GM04503 (cell line): Measurements from ENCODE around the gene NOC3L.
"Not testable (repeated sequence)": the region's sequence is repeated elsewhere in the genome, so short reads cannot be mapped to it uniquely, and the experiment has no call there.

ENCODE experiments used
- DNase-seq: peaks from one replicate; pipeline ENCODE4 v3.0.0-alpha.2; 2012; ENCODE audit warnings: low read depth

Gene NOC3L

GRCh38 chr10:94363251-94363565 is 469 bp upstream of the NOC3L start:
- DNase-seq = no peak

GRCh38 chr10:94361171-94361794 is 1.5 kb downstream of the NOC3L start:
- no peak for DNase-seq

GRCh38 chr10:94358480-94358879 is 4.3 kb downstream of the NOC3L start:
- DNase-seq = peak; percentile 79

GRCh38 chr10:94357193-94357592 is 5.5 kb downstream of the NOC3L start:
- no peak for DNase-seq

DNA sequence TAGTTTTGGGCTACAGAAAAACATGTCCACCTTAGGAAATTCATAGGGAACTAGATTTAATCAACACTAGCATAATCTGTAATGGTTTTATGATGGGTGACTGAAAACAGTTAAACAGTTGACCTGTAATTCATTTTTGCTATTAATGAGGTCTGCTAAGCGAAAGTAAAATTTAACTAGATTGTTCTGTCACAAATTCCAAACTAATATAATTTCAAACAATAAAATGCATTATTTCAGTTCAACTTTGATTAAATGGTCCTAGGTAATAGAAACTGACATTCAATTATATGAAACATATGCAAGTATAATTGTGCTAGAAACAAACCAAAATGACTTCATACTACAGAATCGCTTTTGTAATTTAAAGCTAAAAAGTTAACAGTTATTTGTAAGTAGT is 6.9 kb downstream of the NOC3L start:
- no peak for DNase-seq

- no peak for DNase-seq
These were observed 9.4 kb downstream of the NOC3L start for GRCh38 chr10:94353336-94353735.

GRCh38 chr10:94351089-94351488 is 11.7 kb downstream of the NOC3L start:
- no peak for DNase-seq

- not testable (repeated sequence) for DNase-seq
These were observed 12.2 kb downstream of the NOC3L start for GRCh38 chr10:94350500-94350899.

DNA sequence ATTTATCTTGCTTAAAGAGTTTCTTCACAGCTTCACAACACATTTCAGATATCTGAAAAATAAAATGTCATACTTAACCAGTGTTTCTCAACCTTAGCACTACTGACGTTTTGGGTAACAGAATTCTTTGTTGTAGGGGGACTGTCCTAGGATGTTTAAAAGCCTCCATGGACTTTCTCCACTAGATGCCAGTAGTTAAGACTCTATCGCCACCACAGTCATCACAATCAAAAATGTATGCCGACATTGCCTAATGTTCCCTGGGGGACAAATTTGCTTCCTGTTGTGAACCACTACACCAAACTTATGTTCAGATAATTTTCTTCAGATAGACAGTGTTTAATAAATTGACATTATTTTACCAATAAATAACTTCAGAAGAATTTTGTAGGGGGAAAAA is 13.4 kb downstream of the NOC3L start:
- DNase-seq = no peak

DNA sequence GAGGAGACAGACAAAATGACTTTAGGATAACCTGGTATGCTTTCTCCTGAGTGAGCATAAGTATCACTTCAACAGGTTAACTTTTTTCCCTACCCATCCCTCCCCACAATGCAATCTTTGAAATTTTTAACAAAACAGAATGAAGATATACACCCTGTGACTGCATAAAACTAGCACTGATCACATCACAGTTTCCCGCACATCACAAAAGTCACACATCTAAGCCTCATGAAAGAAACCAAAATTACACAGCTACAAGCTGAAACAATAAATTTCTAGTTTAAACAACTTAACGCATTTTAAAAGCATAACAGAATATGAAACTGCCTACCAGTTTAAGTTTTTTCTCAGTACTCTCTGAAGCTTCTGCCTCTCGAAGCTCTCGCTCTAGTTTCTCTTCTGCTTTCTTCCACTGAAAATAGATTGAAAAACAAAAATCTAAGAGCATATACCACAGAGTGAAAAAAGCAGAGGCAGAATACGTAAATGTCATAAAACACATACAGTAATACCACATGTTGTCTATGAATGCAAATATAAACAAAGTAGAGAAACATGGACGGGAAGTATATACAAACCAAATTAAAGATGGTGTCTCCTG is 18.1 kb downstream of the NOC3L start:
- no peak for DNase-seq

DNA sequence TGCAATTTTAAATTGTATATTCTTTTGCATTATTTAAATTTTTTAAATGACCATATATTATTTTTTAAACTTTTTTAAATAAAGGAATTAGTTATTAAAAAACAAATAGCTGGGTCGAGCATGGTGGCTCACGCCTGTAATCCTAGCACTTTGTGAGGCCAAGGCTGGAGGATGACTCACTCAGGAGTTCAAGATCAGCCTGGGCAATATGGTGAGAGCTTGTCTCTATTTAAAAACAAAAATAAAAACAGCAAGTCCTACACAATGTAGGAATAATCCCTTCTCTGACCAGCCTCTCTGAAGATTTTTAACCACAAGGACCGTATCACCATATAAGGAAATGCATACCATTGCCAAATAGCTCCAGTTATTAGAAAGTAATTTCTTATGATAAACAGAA is 19.6 kb downstream of the NOC3L start:
- no peak for DNase-seq

DNA sequence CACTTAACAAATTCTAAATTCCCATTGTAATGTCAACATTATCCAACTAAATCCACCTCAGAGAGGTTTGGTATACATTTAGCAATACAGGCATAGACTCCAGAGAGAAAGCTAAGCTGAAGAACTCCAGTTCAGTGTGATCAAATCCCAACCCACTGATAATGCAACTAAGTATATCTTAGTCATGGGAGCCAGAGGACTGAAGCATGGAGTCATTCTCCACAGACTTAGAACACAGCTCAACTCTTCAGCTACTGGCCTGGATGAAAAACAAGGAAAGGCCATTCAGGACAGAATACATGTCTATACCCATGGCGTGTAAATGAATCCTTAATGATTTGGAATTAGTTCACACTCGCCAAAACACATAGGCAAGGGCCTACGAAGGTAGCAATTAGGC is 27.9 kb downstream of the NOC3L start:
- no peak for DNase-seq

DNA sequence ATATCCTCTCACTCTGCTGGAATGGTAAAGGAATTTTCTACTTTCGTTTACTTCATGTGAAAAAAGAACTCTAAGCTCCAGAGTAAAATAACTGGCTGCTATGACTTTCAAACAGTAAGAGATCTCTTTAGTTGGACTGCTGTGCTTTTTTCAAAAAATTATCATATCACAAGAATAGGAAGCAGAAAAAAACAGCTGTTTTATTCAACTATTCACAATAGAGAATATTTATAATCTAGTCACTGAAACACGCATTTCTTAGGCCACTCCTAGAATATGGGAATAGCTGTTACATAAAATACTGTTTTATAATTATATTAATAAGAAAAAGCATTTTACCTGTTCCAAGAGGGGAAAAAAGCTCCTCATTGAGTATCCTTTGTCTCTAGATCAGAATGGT is 29.7 kb downstream of the NOC3L start:
- no peak for DNase-seq

DNA sequence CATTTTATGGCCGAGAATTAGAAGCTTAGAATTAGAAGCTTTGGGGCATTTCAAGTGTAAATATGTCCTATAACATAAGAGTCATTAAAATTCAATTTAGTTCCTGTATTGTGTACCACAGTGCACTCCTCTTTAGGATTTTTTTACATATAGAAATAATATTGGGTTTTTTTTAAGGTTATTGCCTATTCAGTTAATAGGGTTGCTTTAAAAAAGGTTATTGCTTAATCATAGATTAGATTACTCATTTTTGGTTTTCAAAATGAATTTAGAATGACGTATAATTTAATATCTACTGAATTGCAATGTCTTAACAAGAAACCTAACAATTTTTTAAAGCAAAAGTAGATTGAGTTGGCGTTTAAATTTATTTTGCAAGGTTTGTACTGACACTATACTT is 34.1 kb downstream of the NOC3L start:
- no peak for DNase-seq

GRCh38 chr10:94327649-94328048 is 35.1 kb downstream of the NOC3L start:
- no peak for DNase-seq

GRCh38 chr10:94324609-94325233 is 38.0 kb downstream of the NOC3L start:
- DNase-seq = no peak

- DNase-seq = no peak
These were observed 42.3 kb downstream of the NOC3L start for GRCh38 chr10:94320285-94320914.

GRCh38 chr10:94316560-94316959 is 46.2 kb downstream of the NOC3L start:
- no peak for DNase-seq

DNA sequence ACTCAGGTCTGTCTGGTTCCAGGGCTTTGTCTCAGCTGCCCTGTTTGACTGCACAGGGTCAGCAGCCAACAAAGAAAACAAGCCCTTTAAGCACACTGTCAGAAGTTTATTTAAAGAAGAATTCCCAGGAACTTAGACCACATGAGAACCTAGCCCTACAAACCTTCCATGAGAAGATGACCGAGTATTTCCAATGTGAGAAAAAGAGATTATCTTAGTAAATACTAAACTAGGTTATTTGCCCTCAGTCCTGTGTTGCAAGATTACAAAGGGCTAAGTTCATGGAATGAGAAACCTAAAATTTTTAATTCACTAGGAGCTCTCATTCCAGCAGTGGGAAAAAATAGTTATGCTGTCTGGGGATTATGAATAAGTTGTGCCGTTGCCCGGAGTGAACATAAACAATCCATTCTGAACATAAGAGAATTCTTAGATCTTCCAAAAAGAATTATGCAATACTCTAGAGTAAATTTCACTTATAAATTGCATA is 46.7 kb downstream of the NOC3L start:
- peak; percentile 86 for DNase-seq

- peak; percentile 59 for DNase-seq
These were observed 47.7 kb downstream of the NOC3L start for GRCh38 chr10:94315024-94315451.

GRCh38 chr10:94310369-94310768 is 52.4 kb downstream of the NOC3L start:
- no peak for DNase-seq

DNA sequence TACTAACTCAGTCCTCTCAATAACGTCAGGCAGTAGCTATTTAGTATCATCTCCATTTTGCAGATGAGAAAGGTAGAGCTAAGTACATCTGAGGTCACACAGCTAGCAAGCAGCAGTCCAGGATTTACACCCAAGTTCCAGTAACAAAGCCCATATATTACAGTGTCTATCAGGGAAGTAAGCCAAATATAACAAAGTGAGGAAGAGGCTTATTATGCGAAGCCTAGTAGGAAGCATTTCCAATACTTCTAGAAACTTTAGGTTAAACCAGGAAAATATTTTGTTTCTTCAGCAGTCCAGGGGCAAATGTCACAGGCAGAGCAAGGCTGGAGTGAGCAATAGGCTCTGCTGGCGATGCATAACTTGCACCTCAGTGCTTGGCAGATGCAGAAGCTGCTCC is 53.9 kb downstream of the NOC3L start:
- DNase-seq = no peak

DNA sequence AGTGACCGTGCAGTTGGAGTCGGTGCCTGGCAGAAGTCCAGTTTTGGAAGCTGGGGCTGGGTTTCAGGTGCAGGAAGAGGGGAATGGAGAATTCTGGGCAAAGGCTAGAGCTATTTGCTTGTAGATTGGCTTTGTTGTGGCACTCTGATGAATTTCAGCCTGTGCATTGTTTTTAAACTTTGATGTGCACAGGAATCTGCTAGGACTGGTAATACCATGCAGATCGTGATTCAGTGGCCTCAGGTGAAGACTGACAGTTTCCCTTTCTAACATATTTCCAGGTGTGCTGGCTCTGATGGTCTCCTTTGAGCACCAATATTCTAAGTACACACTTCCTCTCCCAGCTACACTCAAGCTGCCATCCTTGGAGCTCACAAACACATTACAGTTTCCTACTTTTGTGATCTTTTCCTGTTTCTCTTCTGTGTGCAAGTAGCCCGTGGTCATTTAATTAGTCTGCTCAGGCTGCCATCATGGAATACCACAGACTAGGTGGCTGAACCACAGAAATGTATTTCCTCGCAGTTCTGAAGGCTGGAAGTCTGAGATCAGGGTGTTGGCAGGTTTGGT is 55.6 kb downstream of the NOC3L start:
- no peak for DNase-seq
